Spleen (tissue), 7 donors: ENCODE results near the gene HPS3.
"Not testable (repeated sequence)": the region's sequence is repeated elsewhere in the genome, so short reads cannot be mapped to it uniquely, and the experiment has no call there.

Experiments used
- CTCF ChIP-seq, 11 experiments: fragments of 200-600 bp in 7 of 11; fragments of 450-650 bp in 4 of 11; sonication (generic) in 4 of 11; IDR thresholded peaks in 8 of 11; conservative IDR thresholded peaks in 3 of 11; 1 replicate in 7 of 11; 2 replicates in 4 of 11; pipeline versions ENCODE4 v1.4.0 to v1.8.0; 2016 to 2021; ENCODE audit warnings: antibody characterized with exemption in 11 of 11, inconsistent platforms in 4 of 11, mild to moderate bottlenecking in 1 of 11
- POLR2A ChIP-seq, 3 donors: fragments of 450-650 bp; IDR thresholded peaks; one replicate each; pipeline ENCODE4 v1.5.1; 2017; ENCODE audit warnings: antibody characterized with exemption in 3 of 3, mild to moderate bottlenecking in 1 of 3
- POLR2AphosphoS5 ChIP-seq, 3 donors: sonication (generic); formaldehyde crosslinking; IDR thresholded peaks; one replicate each; pipeline ENCODE4 v1.5.1; 2017; ENCODE audit warnings: antibody characterized with exemption in 3 of 3
- donor health status: DM: no; HTN: no; CAD: no; lungs with moderate emphysema.
- donor health status: DM: no; HTN: no; CAD: no.
- donor health status: DM: no; HTN: no; CAD: no.

- not testable (repeated sequence) for TF ChIP-seq CTCF (IDR thresholded peaks at IDR 0.05 in 8 of 11, conservative IDR thresholded peaks at IDR 0.05 in 3 of 11); POLR2A (IDR thresholded peaks at IDR 0.05); POLR2AphosphoS5 (IDR thresholded peaks at IDR 0.05)
These were observed 90.1 kb downstream of the HPS3 start for GRCh38 chr3:149219380-149220121.
